VCaP (cell line): Measurements from ENCODE around the gene TGM2.

Source experiments
- H3K27ac ChIP-seq: fragments of 450-650 bp; 2 replicates; pipeline ENCODE4 v1.5.1; 2017
- CTCF ChIP-seq: fragments of 450-650 bp; conservative IDR thresholded peaks from 2 replicates; pipeline ENCODE4 v1.5.1; 2017; ENCODE audit warnings: mild to moderate bottlenecking, moderate library complexity

The TGM2 gene

GRCh38 chr20:38184101-38184500 is 19.0 kb upstream of the TGM2 start:
- no peak overlapping the region for H3K27ac ChIP-seq
- TF ChIP-seq CTCF = no peak

- H3K27ac ChIP-seq = no peak overlapping the region
Observed at GRCh38 chr20:38181971-38182370, 16.9 kb upstream of the TGM2 start.

GRCh38 chr20:38181207-38181801 is 16.2 kb upstream of the TGM2 start:
- no peak overlapping the region for H3K27ac ChIP-seq
- TF ChIP-seq CTCF = no peak

More at GRCh38 chr20:38181971-38182370, 16.9 kb upstream of the TGM2 start:
- no peak for TF ChIP-seq CTCF

GRCh38 chr20:38180781-38181180 is 15.7 kb upstream of the TGM2 start:
- TF ChIP-seq CTCF = no peak
- no peak overlapping the region for H3K27ac ChIP-seq

- no peak overlapping the region for H3K27ac ChIP-seq
- TF ChIP-seq CTCF = no peak
Observed at GRCh38 chr20:38179846-38180245, 14.8 kb upstream of the TGM2 start.

- no peak overlapping the region for H3K27ac ChIP-seq
- no peak for TF ChIP-seq CTCF
Observed at GRCh38 chr20:38178581-38178980, 13.5 kb upstream of the TGM2 start.

- no peak overlapping the region for H3K27ac ChIP-seq
- no peak for TF ChIP-seq CTCF
Observed at GRCh38 chr20:38178065-38178491, 13.0 kb upstream of the TGM2 start.
